D721Med (cell line): ENCODE data around the gene LPCAT2.

Experiments
- DNase-seq: peaks from one replicate; pipeline ENCODE4 v3.0.0; 2011; ENCODE audit warnings: low spot score; ENCODE audit not compliant: insufficient read length
- FAIRE-seq: peaks from 2 replicates; lab custom pipeline; 2011; peaks lifted over from hg19 to GRCh38; lab: Jason Lieb, UNC
- CTCF ChIP-seq: IDR thresholded peaks from 2 replicates; pipeline ENCODE4 v1.5.1; 2012; ENCODE audit warnings: mild to moderate bottlenecking, control low read depth; ENCODE audit not compliant: insufficient read depth; ENCODE audit errors: missing control alignments

LPCAT2 gene

GRCh38 chr16:55498101-55498500 is 10.8 kb upstream of the LPCAT2 start:
- DNase-seq (no peak), FAIRE-seq (no peak)
- no peak for TF ChIP-seq CTCF

DNA sequence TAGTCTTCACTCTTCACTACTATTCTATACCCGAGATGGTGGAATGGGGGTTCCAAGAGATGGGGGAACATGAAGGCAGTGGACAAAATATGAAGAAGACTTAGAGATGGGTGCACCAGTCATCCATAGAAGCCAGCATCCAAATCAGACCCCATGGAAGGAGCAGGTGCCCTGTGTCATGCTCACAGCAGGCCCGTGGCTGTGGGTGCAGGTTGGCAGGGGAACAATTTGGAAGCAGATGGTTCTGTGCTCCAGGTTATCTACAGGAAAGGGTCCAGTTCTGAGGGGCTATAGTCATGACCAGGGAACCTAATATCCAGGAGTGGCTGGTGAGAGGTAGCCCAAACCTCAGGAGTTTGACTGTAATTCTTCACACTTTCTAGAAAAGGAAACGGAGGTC is 9.6 kb upstream of the LPCAT2 start:
- no peak for FAIRE-seq

DNA sequence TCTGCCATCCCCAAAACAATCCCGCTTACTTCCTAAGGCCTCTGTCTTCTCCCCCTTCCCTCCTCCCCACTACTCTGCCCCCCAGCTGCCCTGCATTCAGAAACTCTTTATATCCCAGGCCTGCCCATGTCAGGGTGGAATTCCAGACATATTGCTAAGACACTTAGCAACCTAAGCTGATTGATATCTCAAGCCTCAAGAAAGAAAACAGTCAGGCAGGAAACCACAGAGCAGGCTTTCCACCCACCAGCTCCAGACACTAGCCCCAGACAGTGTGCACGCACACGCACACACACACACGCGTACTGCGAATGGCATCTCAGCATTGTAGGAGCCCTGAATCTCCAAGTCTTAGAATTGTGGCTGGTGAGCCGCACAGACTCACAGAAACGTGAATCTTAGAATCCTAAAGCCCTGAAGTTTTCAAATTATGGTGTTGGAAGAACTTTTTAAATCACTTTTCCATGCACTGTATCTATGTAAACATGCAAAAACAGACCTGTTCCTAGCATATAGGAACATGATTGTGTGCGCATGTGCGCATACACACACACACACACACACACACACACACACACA is 8.8 kb upstream of the LPCAT2 start:
- no peak for DNase-seq
- no peak for FAIRE-seq
- TF ChIP-seq CTCF: no peak

More for the DNA sequence above, 9.6 kb upstream of the LPCAT2 start:
- DNase-seq: no peak
- no peak for TF ChIP-seq CTCF

- no peak for TF ChIP-seq CTCF
- no peak for DNase-seq
- FAIRE-seq: no peak
Measured at GRCh38 chr16:55500530-55501011, 8.3 kb upstream of the LPCAT2 start.

- no peak for TF ChIP-seq CTCF
- DNase-seq (no peak), FAIRE-seq (no peak)
Measured at GRCh38 chr16:55501549-55502322, 7.1 kb upstream of the LPCAT2 start.

DNA sequence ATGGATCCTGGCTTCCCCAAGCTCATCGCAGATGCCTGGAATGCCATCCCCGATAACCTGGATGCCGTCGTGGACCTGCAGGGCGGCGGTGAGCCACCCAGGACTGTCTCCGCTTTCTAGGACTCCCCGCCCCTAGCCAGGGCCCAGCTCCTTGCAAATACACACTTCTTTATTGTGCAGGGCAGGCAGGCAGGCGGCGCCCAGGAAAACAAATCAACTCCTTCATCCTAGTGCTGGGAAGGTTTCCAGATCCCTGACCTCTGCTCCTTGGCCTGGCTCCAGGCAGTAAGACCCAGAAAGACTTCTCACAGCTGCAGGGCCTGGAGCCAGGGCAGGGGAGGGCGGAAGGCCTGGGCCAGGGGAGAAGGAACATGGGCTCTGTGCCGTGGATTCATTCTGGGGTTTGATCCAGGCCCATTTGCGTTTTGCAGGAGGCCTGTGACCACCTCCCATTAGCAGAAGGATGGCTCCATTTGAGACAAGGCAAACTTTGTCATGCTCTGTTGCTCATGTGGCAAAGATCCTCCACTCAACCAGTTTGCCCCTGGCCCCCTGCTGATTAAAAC is 6.0 kb upstream of the LPCAT2 start:
- no peak for FAIRE-seq
- no peak for TF ChIP-seq CTCF
- DNase-seq: no peak
